A673 (cell line): ENCODE data around the gene ANKRA2.

Experiments
- EZH2 ChIP-seq: fragments of 200-600 bp; sonication (generic); IDR thresholded peaks from 2 replicates; pipeline ENCODE4 v1.6.1; 2017; ENCODE audit warnings: borderline replicate concordance, low read depth, mild to moderate bottlenecking, mixed read lengths, antibody characterized with exemption, low read length; ENCODE audit not compliant: poor library complexity, severe bottlenecking
- TF ChIP-seq, protein P1 (sequence below): fragments of 300-800, 200-600 bp; sonication (generic); conservative IDR thresholded peaks from 2 replicates; pipeline ENCODE4 v1.5.1; 2017; ENCODE audit warnings: low read depth, mild to moderate bottlenecking, antibody characterized with exemption, low read length, moderate library complexity, mixed read lengths

GRCh38 chr5:73544429-73545402 lies 20.7 kb downstream of the ANKRA2 start:
- TF ChIP-seq, protein P1, sequence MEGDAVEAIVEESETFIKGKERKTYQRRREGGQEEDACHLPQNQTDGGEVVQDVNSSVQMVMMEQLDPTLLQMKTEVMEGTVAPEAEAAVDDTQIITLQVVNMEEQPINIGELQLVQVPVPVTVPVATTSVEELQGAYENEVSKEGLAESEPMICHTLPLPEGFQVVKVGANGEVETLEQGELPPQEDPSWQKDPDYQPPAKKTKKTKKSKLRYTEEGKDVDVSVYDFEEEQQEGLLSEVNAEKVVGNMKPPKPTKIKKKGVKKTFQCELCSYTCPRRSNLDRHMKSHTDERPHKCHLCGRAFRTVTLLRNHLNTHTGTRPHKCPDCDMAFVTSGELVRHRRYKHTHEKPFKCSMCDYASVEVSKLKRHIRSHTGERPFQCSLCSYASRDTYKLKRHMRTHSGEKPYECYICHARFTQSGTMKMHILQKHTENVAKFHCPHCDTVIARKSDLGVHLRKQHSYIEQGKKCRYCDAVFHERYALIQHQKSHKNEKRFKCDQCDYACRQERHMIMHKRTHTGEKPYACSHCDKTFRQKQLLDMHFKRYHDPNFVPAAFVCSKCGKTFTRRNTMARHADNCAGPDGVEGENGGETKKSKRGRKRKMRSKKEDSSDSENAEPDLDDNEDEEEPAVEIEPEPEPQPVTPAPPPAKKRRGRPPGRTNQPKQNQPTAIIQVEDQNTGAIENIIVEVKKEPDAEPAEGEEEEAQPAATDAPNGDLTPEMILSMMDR, result no peak
- TF ChIP-seq EZH2, result no peak
